PC-3 (cell line): ENCODE measurements around the gene ARHGEF16. TPM values are rescaled to one million over a fixed set of nuclear protein-coding genes. Genes with fewer than 3 reads are reported as not detected.
A peak's percentile ranks its signal among the peaks of the same experiment; 100 is the strongest.

Experiments used
- ATAC-seq: fragments of 200-7000 bp; cut with Tn5 transposase; 2 replicates; pipeline ENCODE4 v1.9.1; 2020; ENCODE audit warnings: mild to moderate bottlenecking, moderate library complexity
- BruUV-seq: library from RNA; stranded (reverse); fragments of 400-500 nt; replicated peaks from 2 replicates; lab custom pipeline; 2021; lab: Mats Ljungman, UMichigan
- CTCF ChIA-PET: fragments of 300-600 bp; sonication (Branson Sonifier 250); formaldehyde crosslinking; loops from one replicate; lab custom pipeline; 2022; ENCODE audit warnings: antibody characterized with exemption; lab: Charles Lee
- POLR2A ChIA-PET: fragments of 300-600 bp; sonication (Branson Sonifier 250); formaldehyde crosslinking; loops from one replicate; lab custom pipeline; 2022; ENCODE audit warnings: antibody characterized with exemption; ENCODE audit not compliant: unreplicated experiment; lab: Charles Lee
- DNase-seq: peaks from one replicate; pipeline ENCODE4 v3.0.0-alpha.2; 2015
- H2AFZ ChIP-seq: fragments of 300-600 bp; sonication (generic); 2 replicates; pipeline ENCODE4 v1.6.0; 2016; ENCODE audit warnings: antibody characterized with exemption, low read length
- H3F3A ChIP-seq: fragments of 300-600 bp; sonication (generic); one replicate; pipeline ENCODE4 v1.6.0; 2017; ENCODE audit warnings: antibody characterized with exemption, low read length, control low read depth, mild to moderate bottlenecking; ENCODE audit not compliant: unreplicated experiment
- H3K27ac ChIP-seq: fragments of 300-600 bp; sonication (generic); 2 replicates; pipeline ENCODE4 v1.5.1; 2016; ENCODE audit warnings: mild to moderate bottlenecking, low read length
- H3K27me3 ChIP-seq: fragments of 300-600 bp; sonication (generic); 2 replicates; pipeline ENCODE4 v1.6.1; 2016; ENCODE audit warnings: low read length, mixed read lengths
- H3K36me3 ChIP-seq: fragments of 300-600 bp; sonication (generic); 2 replicates; pipeline ENCODE4 v1.6.1; 2016; ENCODE audit warnings: low read depth, mixed run types, low read length, mixed read lengths
- H3K4me1 ChIP-seq: fragments of 300-600 bp; sonication (generic); 2 replicates; pipeline ENCODE4 v1.5.1; 2016; ENCODE audit warnings: low read length; ENCODE audit not compliant: insufficient read depth
- H3K4me2 ChIP-seq: fragments of 300-600 bp; sonication (generic); 2 replicates; pipeline ENCODE4 v1.6.0; 2016; ENCODE audit warnings: low read length
- H3K4me3 ChIP-seq: fragments of 300-600 bp; sonication (generic); 2 replicates; pipeline ENCODE4 v1.5.1; 2016; ENCODE audit warnings: mild to moderate bottlenecking, low read length, mixed read lengths
- H3K79me2 ChIP-seq: fragments of 300-600 bp; sonication (generic); 2 replicates; pipeline ENCODE4 v1.6.1; 2017; ENCODE audit warnings: low read length, mixed read lengths
- H3K9ac ChIP-seq: fragments of 300-600 bp; sonication (generic); 2 replicates; pipeline ENCODE4 v1.6.0; 2016; ENCODE audit warnings: mild to moderate bottlenecking, low read length
- H3K9me2 ChIP-seq: fragments of 300-600 bp; sonication (generic); replicated peaks from 2 replicates; pipeline ENCODE4 v1.6.1; 2016; ENCODE audit warnings: mixed run types, low read length, mixed read lengths
- H3K9me3 ChIP-seq: fragments of 300-600 bp; sonication (generic); 2 replicates; pipeline ENCODE4 v1.6.1; 2016; ENCODE audit warnings: low read length, mixed read lengths
- H4K20me1 ChIP-seq: fragments of 300-600 bp; sonication (generic); 2 replicates; pipeline ENCODE4 v1.6.1; 2016; ENCODE audit warnings: low read length, mixed read lengths
- EZH2 ChIP-seq: fragments of 300-600 bp; sonication (generic); IDR thresholded peaks from one replicate; pipeline ENCODE4 v1.6.1; 2017; ENCODE audit warnings: antibody characterized with exemption, mild to moderate bottlenecking, low read length; ENCODE audit not compliant: unreplicated experiment
- EZH2phosphoT487 ChIP-seq: fragments of 300-600 bp; sonication (generic); IDR thresholded peaks from 2 replicates; pipeline ENCODE4 v1.6.1; 2018; ENCODE audit warnings: mild to moderate bottlenecking, antibody characterized with exemption, low read length, borderline replicate concordance
- intact Hi-C: fragments of 100-400 bp; cut with micrococcal nuclease; formaldehyde crosslinking; loops from 2 replicates; pipeline ENCODE4 v1.9.0; 2023
- total RNA-seq: library from RNA; depleted of rRNA; stranded (reverse); fragments of >200 nt; gene quantifications from 2 replicates; pipeline ENCODE4 v1.2.3, GENCODE V29; 2014
- TF ChIP-seq, protein P1 (sequence below): fragments of 300-600 bp; sonication (generic); conservative IDR thresholded peaks from 2 replicates; pipeline ENCODE4 v1.5.1; 2017; ENCODE audit warnings: antibody characterized with exemption, low read depth, mild to moderate bottlenecking, low read length

ARHGEF16 gene
- total RNA-seq, 1 experiment from 2014 or later: 54.3 TPM

DNA sequence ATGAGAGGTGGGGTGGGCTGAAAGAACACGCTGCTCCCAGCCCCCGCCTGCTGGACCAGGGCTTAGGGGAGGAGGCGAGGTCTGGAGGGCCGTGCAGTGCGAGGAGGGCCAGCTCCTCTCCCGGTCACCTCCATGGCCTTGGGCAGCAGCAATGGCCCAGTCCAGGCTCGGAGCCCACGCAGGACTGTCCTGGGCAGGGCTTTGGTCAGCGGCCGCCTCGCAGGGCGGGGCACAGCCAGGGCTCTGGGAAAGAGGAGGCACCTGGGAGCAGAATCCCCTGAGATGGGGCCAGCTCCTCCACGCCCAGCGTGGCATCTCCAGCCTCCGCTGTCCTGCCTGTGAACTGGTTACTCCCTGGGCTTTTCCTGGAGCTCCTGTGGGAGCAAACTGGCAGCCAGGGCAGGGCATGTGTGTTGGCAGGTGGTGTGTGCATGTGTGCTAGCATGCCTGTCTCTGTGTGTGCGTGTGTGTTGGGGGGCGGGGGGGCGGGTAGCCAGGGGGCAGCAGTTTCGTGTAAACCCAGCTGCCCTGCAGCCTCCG is 27.4 kb downstream of the ARHGEF16 start:
- Histone ChIP-seq H3K9me2 (no peaks in the 10 kb centered on the region), H3K9ac (peak overlapping the region; percentile 23; the same call in 1 of the 2 replicates), H3K4me3 (no peak overlapping the region), H3K9me3 (no peaks in the 10 kb centered on the region), H3K27ac (peak overlapping the region; percentile 57), H4K20me1 (no peaks in the 10 kb centered on the region), H3K4me1 (peaks cover 12% of the 10 kb centered on the region), H3K27me3 (no peaks in the 10 kb centered on the region), H3F3A (no peaks in the 10 kb centered on the region), H3K36me3 (no peaks in the 10 kb centered on the region), H3K4me2 (no peak overlapping the region), H3K79me2 (no peaks in the 10 kb centered on the region), H2AFZ (no peak overlapping the region)
- POLR2A ChIA-PET: no interaction called here
- ATAC-seq (peak; percentile 13), DNase-seq (peak; percentile 22)
- CTCF ChIA-PET: interaction anchor here (1.6 kb wide), 1 partner anchor 29 kb away, joined by 25 read pairs; no protein-coding TSS in a partner anchor
- TF ChIP-seq EZH2phosphoT487 (no peak), EZH2 (no peak)
- TF ChIP-seq, protein P1, sequence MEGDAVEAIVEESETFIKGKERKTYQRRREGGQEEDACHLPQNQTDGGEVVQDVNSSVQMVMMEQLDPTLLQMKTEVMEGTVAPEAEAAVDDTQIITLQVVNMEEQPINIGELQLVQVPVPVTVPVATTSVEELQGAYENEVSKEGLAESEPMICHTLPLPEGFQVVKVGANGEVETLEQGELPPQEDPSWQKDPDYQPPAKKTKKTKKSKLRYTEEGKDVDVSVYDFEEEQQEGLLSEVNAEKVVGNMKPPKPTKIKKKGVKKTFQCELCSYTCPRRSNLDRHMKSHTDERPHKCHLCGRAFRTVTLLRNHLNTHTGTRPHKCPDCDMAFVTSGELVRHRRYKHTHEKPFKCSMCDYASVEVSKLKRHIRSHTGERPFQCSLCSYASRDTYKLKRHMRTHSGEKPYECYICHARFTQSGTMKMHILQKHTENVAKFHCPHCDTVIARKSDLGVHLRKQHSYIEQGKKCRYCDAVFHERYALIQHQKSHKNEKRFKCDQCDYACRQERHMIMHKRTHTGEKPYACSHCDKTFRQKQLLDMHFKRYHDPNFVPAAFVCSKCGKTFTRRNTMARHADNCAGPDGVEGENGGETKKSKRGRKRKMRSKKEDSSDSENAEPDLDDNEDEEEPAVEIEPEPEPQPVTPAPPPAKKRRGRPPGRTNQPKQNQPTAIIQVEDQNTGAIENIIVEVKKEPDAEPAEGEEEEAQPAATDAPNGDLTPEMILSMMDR: no peak
- intact Hi-C loops: no loop called here
- no TSS peak for BruUV-seq

DNA sequence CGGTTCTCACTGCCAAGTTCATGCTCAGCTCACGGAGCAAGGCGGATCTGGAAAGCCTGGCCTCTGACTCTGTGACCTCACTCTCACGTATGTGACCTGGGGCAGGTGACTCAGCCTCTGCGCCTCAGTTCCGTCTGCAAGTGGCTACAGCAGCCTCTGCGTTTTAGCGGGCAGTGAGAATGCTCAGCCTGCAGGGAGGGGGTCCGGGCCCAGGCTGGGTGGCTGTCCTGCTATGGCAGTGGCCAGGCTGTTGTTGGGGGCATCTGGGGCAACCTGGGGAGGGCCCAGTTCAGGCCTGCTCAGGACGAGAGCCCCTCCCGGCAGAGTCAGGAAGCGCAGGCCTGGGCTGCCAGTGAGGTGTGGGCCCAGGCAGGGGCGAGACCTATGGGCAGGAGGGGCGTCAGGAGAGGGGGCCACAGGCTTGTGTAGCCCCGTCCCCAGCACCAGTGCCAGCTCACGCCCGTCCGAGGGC is 27.9 kb downstream of the ARHGEF16 start:
- Histone ChIP-seq H4K20me1 (no peaks in the 10 kb centered on the region), H3K36me3 (no peaks in the 10 kb centered on the region), H3K4me1 (peaks cover 12% of the 10 kb centered on the region), H3F3A (no peaks in the 10 kb centered on the region), H3K27ac (peak overlapping the region; percentile 40), H3K27me3 (no peaks in the 10 kb centered on the region), H2AFZ (no peak overlapping the region), H3K4me2 (peak overlapping the region; percentile 60), H3K9ac (0 out of 2 replicates have a peak overlapping the region, but pooled peaks have one; percentile 30), H3K9me2 (no peaks in the 10 kb centered on the region), H3K9me3 (no peaks in the 10 kb centered on the region), H3K4me3 (no peak overlapping the region), H3K79me2 (no peaks in the 10 kb centered on the region)
- CTCF ChIA-PET: interaction anchor here (1.6 kb wide), 1 partner anchor 29 kb away, joined by 25 read pairs; no protein-coding TSS in a partner anchor
- peak; percentile 65 for ATAC-seq
- no TSS peak for BruUV-seq
- intact Hi-C loops: no loop called here
- POLR2A ChIA-PET: no interaction called here
- DNase-seq: peak; percentile 83
- TF ChIP-seq, protein P1: peak; percentile 52
- TF ChIP-seq EZH2phosphoT487 (no peak), EZH2 (no peak)

DNA sequence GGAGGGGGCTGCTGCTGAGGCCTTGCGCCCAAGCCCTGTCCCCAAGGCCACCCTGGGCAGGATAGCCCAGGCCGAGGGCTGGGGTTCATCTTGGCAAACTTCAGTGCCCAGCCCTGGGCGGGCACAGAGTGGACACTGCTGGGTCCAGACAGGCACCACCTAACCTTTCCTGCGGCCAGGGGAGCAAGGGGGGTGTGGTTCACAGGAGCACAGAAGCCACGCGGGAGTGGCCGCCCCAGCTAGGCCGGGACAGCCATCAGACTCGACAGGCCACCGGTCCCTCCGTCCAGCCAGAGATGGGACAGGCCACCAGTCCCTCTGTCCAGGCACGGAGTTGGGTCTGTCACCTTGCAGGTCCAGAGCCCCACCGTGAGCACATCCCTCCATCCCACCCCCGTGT is 28.9 kb downstream of the ARHGEF16 start:
- ATAC-seq: no peak
- Histone ChIP-seq H3K36me3 (no peaks in the 10 kb centered on the region), H3K4me2 (no peak overlapping the region), H3K9me3 (no peaks in the 10 kb centered on the region), H3K79me2 (no peaks in the 10 kb centered on the region), H2AFZ (no peak overlapping the region), H3F3A (no peaks in the 10 kb centered on the region), H3K9me2 (no peaks in the 10 kb centered on the region), H3K9ac (no peak overlapping the region), H3K4me1 (peaks cover 12% of the 10 kb centered on the region), H3K4me3 (no peak overlapping the region), H3K27me3 (no peaks in the 10 kb centered on the region), H4K20me1 (no peaks in the 10 kb centered on the region), H3K27ac (0 out of 2 replicates have a peak overlapping the region, but pooled peaks have one; percentile 40)
- ChIA-PET POLR2A (no interaction called here), CTCF (no interaction called here)
- no TSS peak for BruUV-seq
- intact Hi-C loops: no loop called here
- DNase-seq: no peak
- TF ChIP-seq EZH2 (no peak), EZH2phosphoT487 (no peak)
- TF ChIP-seq, protein P1: no peak
